Left ventricle myocardium inferior (tissue), 1 donor: ENCODE results near the gene MEIS1. TPM values are rescaled to one million over a fixed set of nuclear protein-coding genes. Genes with fewer than 3 reads are reported as not detected.

Experiments
- DNase-seq: peaks from one replicate; pipeline ENCODE4 v3.0.0-alpha.2; 2020
- H3K27ac ChIP-seq: fragments of 200-600 bp; replicated peaks from 2 replicates; pipeline ENCODE4 v1.8.0; 2021
- H3K27me3 ChIP-seq: fragments of 200-600 bp; 2 replicates; pipeline ENCODE4 v1.8.0; 2021; ENCODE audit warnings: low read depth
- H3K36me3 ChIP-seq: fragments of 200-600 bp; 2 replicates; pipeline ENCODE4 v1.8.0; 2021
- H3K4me1 ChIP-seq: fragments of 200-600 bp; 2 replicates; pipeline ENCODE4 v1.8.0; 2021
- H3K4me3 ChIP-seq: fragments of 200-600 bp; 2 replicates; pipeline ENCODE4 v1.8.0; 2021; ENCODE audit warnings: mild to moderate bottlenecking, moderate library complexity
- H3K9me3 ChIP-seq: fragments of 200-600 bp; replicated peaks from 2 replicates; pipeline ENCODE4 v1.8.0; 2021
- CTCF ChIP-seq: fragments of 200-600 bp; IDR thresholded peaks from 2 replicates; pipeline ENCODE4 v1.8.0; 2021; ENCODE audit warnings: antibody characterized with exemption, mild to moderate bottlenecking, borderline replicate concordance
- intact Hi-C: fragments of 100-400 bp; cut with micrococcal nuclease; formaldehyde crosslinking; loops from one replicate; pipeline ENCODE4 v1.11.0; 2022
- total RNA-seq: library from RNA; stranded (reverse); fragmentation: NEBNext Ultra II Directional; extraction: Animal tissue kit (Norgen Biotek cat#: 25700); gene quantifications from one replicate; pipeline ENCODE4 v1.2.1, GENCODE V29; 2021
- donor health status: DM: no; HTN: yes; CAD: no; lungs with severe emphysema.

MEIS1 gene
- total RNA-seq, 1 donor from 2014 or later: 38.0 TPM

- H3K36me3 ChIP-seq: no peaks in the 10 kb centered on the region
- H3K4me1 ChIP-seq: peaks cover 48% of the 10 kb centered on the region
- intact Hi-C loops: loop anchor here (10.0 kb wide), 1 partner anchor 154 kb away; no protein-coding TSS in a partner anchor
- peaks cover 89% of the 10 kb centered on the region for H3K27me3 ChIP-seq
- no peak overlapping the region for H3K4me3 ChIP-seq
- H3K9me3 ChIP-seq: no peaks in the 10 kb centered on the region
- no peak for TF ChIP-seq CTCF
- no peak overlapping the region for H3K27ac ChIP-seq
- no peak for DNase-seq
Observed at GRCh38 chr2:66578687-66579106, 143.8 kb downstream of the MEIS1 start.

- TF ChIP-seq CTCF: no peak
- no peaks in the 10 kb centered on the region for H3K36me3 ChIP-seq
- H3K4me3 ChIP-seq: no peak overlapping the region
- intact Hi-C loops: loop anchor here (10.0 kb wide), 1 partner anchor 155 kb away; no protein-coding TSS in a partner anchor
- peaks cover 42% of the 10 kb centered on the region for H3K4me1 ChIP-seq
- H3K27ac ChIP-seq: no peak overlapping the region
- H3K9me3 ChIP-seq: no peaks in the 10 kb centered on the region
- no peak for DNase-seq
- peaks cover 92% of the 10 kb centered on the region for H3K27me3 ChIP-seq
Observed at GRCh38 chr2:66579186-66580126, 144.5 kb downstream of the MEIS1 start.

- Histone ChIP-seq H3K27ac (no peak overlapping the region), H3K27me3 (peaks cover 100% of the 10 kb centered on the region), H3K4me3 (no peak overlapping the region), H3K9me3 (no peaks in the 10 kb centered on the region), H3K4me1 (peaks cover 33% of the 10 kb centered on the region), H3K36me3 (no peaks in the 10 kb centered on the region)
- no peak for DNase-seq
- no peak for TF ChIP-seq CTCF
- intact Hi-C loops: no loop called here
Observed at GRCh38 chr2:66580166-66581049, 145.5 kb downstream of the MEIS1 start.

- Histone ChIP-seq H3K9me3 (no peaks in the 10 kb centered on the region), H3K27ac (no peak overlapping the region), H3K4me3 (no peak overlapping the region), H3K4me1 (peaks cover 22% of the 10 kb centered on the region), H3K27me3 (peaks cover 100% of the 10 kb centered on the region), H3K36me3 (no peaks in the 10 kb centered on the region)
- TF ChIP-seq CTCF: no peak
- intact Hi-C loops: no loop called here
- DNase-seq: no peak
Observed at GRCh38 chr2:66581339-66582103, 146.6 kb downstream of the MEIS1 start.
